Mesothelial cell of epicardium (in vitro differentiated cells): Measurements from ENCODE around the gene ACTN4. TPM values are rescaled to one million over a fixed set of nuclear protein-coding genes. Genes with fewer than 3 reads are reported as not detected.

Experiments
- DNase-seq, 2 experiments: peaks; one replicate each; pipeline ENCODE4 v3.0.0; 2021; ENCODE audit warnings: low spot score in 2 of 2; ENCODE audit not compliant: unreplicated experiment in 2 of 2
- H3K27ac Mint-ChIP-seq: 2 replicates; pipeline ENCODE4 v1.8.0; 2021; ENCODE audit warnings: mixed read lengths
- H3K27me3 Mint-ChIP-seq: 2 replicates; pipeline ENCODE4 v1.8.0; 2021; ENCODE audit warnings: low read depth, mixed read lengths
- H3K36me3 Mint-ChIP-seq: 2 replicates; pipeline ENCODE4 v1.8.0; 2021; ENCODE audit warnings: mixed read lengths
- H3K4me1 Mint-ChIP-seq: 2 replicates; pipeline ENCODE4 v1.8.0; 2021; ENCODE audit warnings: mixed read lengths
- H3K4me3 Mint-ChIP-seq: 2 replicates; pipeline ENCODE4 v1.8.0; 2021; ENCODE audit warnings: mild to moderate bottlenecking, moderate library complexity, mixed read lengths
- H3K9me3 Mint-ChIP-seq: 2 replicates; pipeline ENCODE4 v1.8.0; 2021; ENCODE audit warnings: mixed read lengths
- CTCF ChIP-seq: fragments of 200-600 bp; sonication (generic); IDR thresholded peaks from one replicate; pipeline ENCODE4 v1.5.0; 2021; ENCODE audit warnings: antibody characterized with exemption; ENCODE audit not compliant: unreplicated experiment
- total RNA-seq: library from RNA; stranded (reverse); gene quantifications from 3 replicates; pipeline ENCODE4 v1.2.1, GENCODE V29; 2021

ACTN4 gene
- total RNA-seq, 1 donor from 2014 or later: 452 TPM

- Mint-ChIP-seq H3K9me3 (peaks cover 1% of the 10 kb centered on the region), H3K36me3 (peaks cover 17% of the 10 kb centered on the region), H3K27me3 (no peaks in the 10 kb centered on the region), H3K4me3 (no peak overlapping the region), H3K27ac (peak overlapping the region; percentile 100), H3K4me1 (peaks cover 59% of the 10 kb centered on the region)
- no peak for DNase-seq
- TF ChIP-seq CTCF: no peak
These were observed 34.9 kb downstream of the ACTN4 start for GRCh38 chr19:38682195-38682867.

GRCh38 chr19:38682872-38683392, 35.5 kb downstream of the ACTN4 start:
- peak overlapping the region; percentile 100 for H3K27ac Mint-ChIP-seq
- no peak for DNase-seq
- H3K4me3 Mint-ChIP-seq: peak overlapping the region; percentile 2
- no peaks in the 10 kb centered on the region for H3K27me3 Mint-ChIP-seq
- H3K36me3 Mint-ChIP-seq: peaks cover 23% of the 10 kb centered on the region
- peaks cover 6% of the 10 kb centered on the region for H3K9me3 Mint-ChIP-seq
- no peak for TF ChIP-seq CTCF
- H3K4me1 Mint-ChIP-seq: peaks cover 64% of the 10 kb centered on the region

- Mint-ChIP-seq H3K4me3 (peak overlapping the region; percentile 35), H3K36me3 (peaks cover 23% of the 10 kb centered on the region)
These were observed 36.1 kb downstream of the ACTN4 start for GRCh38 chr19:38683393-38684077.

GRCh38 chr19:38684078-38684861, 36.8 kb downstream of the ACTN4 start:
- peaks cover 10% of the 10 kb centered on the region for H3K9me3 Mint-ChIP-seq
- DNase-seq: no peak
- TF ChIP-seq CTCF: no peak
- H3K36me3 Mint-ChIP-seq: peaks cover 27% of the 10 kb centered on the region
- H3K27me3 Mint-ChIP-seq: no peaks in the 10 kb centered on the region
- no peak overlapping the region for H3K4me3 Mint-ChIP-seq
- H3K4me1 Mint-ChIP-seq: peaks cover 60% of the 10 kb centered on the region
- H3K27ac Mint-ChIP-seq: peak overlapping the region; percentile 100

More at GRCh38 chr19:38683393-38684077, 36.1 kb downstream of the ACTN4 start:
- no peaks in the 10 kb centered on the region for H3K27me3 Mint-ChIP-seq
- peak overlapping the region; percentile 100 for H3K27ac Mint-ChIP-seq
- peaks cover 6% of the 10 kb centered on the region for H3K9me3 Mint-ChIP-seq
- peaks cover 59% of the 10 kb centered on the region for H3K4me1 Mint-ChIP-seq
- DNase-seq: peak in 1 of 2 experiments; percentile 69
- TF ChIP-seq CTCF: no peak

GRCh38 chr19:38684862-38685665, 37.6 kb downstream of the ACTN4 start:
- no peak for TF ChIP-seq CTCF
- Mint-ChIP-seq H3K4me3 (peak overlapping the region; percentile 2), H3K4me1 (peaks cover 63% of the 10 kb centered on the region), H3K27ac (peak overlapping the region; percentile 100), H3K36me3 (peaks cover 28% of the 10 kb centered on the region), H3K27me3 (no peaks in the 10 kb centered on the region), H3K9me3 (peaks cover 10% of the 10 kb centered on the region)
- DNase-seq: no peak
